ENCODE results near the gene CKMT1B.
"Not testable (repeated sequence)": the region's sequence is repeated elsewhere in the genome, so short reads cannot be mapped to it uniquely, and the experiment has no call there.

The CKMT1B gene

DNA sequence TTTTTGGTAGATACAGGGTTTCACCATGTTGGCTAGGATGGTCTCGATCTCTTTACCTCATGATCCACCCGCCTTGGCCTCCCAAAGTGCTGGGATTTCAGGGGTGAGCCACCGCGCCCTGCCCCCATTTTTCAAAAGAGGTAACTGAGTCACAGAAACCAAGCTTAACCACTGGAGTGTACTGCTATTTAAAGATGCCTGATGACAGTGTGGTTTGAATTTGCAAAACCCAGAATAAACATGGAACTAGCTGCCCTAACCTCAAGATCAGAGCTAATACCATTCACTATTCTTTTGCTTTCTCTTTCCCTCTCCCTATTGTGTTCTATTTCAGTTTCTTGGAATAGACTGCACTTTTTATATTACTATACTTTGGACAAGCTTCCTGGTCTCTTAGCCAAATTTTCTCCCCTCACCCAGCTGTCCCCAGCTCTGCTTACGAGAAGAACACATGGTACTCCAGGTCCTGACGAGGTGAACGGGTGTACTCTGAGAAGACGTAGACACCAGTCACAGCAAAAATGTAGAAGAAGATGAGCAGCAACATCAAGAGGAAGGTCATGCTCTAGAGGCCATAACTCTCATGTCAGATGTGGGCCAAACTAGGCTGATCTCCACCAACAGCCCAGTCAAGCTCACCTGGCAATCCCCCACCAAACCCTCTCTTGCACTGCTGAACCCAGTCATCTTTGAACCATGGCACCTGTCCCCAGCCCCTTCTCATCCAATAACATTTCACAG, 44.8 kb downstream of the CKMT1B start:
- not testable (repeated sequence) for DNase-seq
